GM23248 (cell line): ENCODE results near the gene GJB1.

ENCODE experiments used
- EZH2 ChIP-seq: fragments of 200-600 bp; sonication (generic); IDR thresholded peaks from 2 replicates; pipeline ENCODE4 v1.6.1; 2018; ENCODE audit warnings: antibody characterized with exemption, mild to moderate bottlenecking; ENCODE audit not compliant: insufficient read depth, poor library complexity, severe bottlenecking
- EZH2phosphoT487 ChIP-seq: fragments of 200-600 bp; sonication (generic); IDR thresholded peaks from 2 replicates; pipeline ENCODE4 v1.6.1; 2018; ENCODE audit warnings: antibody characterized with exemption, moderate library complexity, mild to moderate bottlenecking, low read depth; ENCODE audit not compliant: insufficient read depth

DNA sequence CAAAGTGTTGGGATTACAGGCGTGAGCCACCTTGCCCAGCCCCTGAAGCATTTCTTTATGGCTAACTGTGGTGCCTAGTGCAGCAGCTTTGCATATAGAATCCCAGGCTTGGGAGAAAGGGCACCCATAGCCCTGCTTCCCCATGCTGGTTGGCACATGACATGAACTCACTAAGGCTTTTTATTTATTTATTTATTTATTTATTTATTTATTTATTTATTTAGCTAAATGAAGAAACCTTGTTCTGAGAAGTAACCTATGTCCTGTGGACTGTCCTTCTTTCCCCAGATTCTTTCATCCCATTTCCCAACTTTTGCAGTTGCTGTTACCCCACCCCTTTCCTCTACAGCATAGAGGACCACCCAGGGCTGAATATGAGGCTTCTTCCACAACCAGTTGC is 1.9 kb upstream of the GJB1 start:
- TF ChIP-seq EZH2phosphoT487, result no peak
- TF ChIP-seq EZH2, result no peak
